GM12872 (cell line): ENCODE data around the gene C16orf89.

ENCODE experiments used
- TF ChIP-seq, protein P1 (sequence below): IDR thresholded peaks from 3 replicates; pipeline ENCODE4 v1.5.1; 2011; ENCODE audit warnings: low read depth, mild to moderate bottlenecking, low read length, moderate library complexity; ENCODE audit not compliant: insufficient read depth

The C16orf89 gene

DNA sequence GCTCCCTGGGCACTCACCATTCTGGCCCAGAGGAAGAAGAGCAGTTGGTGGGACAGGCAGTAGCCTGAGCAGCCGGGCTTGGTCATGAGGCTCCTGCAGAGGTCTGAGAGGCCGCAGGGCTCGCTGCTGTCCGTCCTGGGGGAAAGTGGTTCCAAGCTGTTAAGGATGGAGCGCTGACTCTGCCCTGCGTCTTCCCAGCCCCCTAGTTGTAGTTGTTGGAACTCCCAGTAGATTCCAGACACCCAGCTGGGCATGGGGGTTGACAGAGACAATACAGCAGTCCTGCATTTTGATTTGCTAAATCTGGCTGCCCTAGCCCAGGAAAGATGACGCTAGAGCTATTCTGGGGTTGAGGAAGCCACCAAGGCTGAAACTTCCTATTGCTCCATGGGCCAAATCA, 7.3 kb downstream of the C16orf89 start:
- TF ChIP-seq, protein P1, sequence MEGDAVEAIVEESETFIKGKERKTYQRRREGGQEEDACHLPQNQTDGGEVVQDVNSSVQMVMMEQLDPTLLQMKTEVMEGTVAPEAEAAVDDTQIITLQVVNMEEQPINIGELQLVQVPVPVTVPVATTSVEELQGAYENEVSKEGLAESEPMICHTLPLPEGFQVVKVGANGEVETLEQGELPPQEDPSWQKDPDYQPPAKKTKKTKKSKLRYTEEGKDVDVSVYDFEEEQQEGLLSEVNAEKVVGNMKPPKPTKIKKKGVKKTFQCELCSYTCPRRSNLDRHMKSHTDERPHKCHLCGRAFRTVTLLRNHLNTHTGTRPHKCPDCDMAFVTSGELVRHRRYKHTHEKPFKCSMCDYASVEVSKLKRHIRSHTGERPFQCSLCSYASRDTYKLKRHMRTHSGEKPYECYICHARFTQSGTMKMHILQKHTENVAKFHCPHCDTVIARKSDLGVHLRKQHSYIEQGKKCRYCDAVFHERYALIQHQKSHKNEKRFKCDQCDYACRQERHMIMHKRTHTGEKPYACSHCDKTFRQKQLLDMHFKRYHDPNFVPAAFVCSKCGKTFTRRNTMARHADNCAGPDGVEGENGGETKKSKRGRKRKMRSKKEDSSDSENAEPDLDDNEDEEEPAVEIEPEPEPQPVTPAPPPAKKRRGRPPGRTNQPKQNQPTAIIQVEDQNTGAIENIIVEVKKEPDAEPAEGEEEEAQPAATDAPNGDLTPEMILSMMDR, result peak; percentile 17; the same call in 1 of the 3 replicates

DNA sequence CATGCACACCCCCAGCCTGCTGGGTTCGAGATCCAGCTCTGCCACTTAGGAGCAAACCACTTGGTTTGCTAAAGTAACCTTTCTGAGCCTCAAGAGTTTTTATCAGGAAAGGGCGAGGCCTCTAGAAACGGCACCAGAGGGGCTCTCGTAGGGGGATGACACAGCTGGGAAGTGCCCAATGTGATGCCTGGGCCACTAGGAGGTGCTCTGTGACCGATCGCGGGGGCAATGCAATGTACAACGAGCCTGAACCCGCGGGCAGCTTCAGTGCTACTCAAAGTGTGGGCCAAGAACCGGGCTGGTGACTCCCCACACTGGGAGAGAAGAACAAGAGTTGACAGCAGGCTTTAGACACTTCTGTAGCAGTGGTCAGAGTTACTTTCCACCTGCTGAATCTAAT, 9.4 kb downstream of the C16orf89 start:
- TF ChIP-seq, protein P1, result peak; percentile 80

DNA sequence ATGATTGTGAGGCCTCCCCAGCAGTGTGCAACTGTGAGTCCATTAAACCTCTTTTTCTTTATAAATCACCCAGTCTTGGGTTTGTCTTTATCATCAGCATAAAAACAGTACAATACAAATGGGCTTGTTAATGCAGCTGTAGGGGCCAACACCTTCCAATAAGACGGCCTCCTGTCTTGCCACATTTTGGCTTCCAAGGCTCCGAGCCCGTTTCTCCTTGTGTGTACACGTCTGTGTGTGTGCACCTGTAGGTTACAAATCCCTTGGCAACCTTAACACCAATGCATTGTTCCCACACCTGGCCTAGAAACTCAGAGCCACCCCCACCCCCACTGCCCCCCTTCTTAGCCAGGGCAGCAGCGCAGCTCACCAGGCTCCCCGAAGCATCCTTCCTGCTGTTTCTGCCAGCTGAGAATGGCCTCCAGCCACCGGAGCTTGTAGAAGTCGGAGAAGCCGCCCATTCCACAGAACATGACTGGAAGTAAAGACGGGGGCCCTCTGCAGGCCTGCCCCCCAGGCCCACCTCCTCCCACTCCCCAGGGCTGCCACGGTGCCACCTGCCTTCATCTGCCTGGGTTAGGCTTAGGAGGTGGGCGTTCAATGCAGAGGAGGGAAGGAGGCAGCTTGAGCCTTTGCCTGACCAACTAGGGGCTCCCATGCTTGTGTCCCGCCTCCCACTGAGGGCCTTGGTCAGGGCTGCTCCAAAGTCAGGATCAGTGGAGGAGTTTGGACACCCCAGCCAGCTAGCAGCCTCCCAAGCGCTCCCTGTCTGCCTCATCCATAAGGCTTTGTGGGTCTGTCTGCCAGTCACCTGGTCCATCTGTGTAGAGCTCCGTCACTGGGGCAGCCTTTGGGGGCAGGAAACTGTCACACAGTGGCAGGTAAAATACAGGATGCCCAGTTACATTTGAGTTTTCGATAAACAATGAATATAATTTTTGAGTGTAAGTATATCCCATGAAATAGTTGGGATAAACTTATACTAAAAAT, 10.6 kb downstream of the C16orf89 start:
- TF ChIP-seq, protein P1, result no peak

DNA sequence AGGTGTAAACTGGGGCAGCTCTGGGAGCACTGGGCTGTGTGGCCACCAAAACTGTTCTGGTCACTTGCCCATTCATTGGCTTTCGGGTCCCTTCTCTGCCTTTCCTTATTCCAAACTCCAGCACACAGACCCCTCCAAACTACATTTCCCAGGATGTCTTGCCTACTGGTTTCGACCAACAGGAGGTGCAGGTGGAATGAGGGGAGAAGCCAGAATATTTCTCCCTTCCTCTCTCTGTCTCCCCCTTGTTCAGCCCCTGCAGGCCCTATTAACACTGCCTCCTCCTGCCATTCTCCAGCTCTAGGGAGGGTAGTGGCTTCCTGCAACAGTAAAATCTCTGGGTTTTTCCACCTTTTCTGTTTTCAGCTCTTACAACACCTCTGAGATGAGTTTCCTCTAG, 18.8 kb downstream of the C16orf89 start:
- TF ChIP-seq, protein P1, result no peak

DNA sequence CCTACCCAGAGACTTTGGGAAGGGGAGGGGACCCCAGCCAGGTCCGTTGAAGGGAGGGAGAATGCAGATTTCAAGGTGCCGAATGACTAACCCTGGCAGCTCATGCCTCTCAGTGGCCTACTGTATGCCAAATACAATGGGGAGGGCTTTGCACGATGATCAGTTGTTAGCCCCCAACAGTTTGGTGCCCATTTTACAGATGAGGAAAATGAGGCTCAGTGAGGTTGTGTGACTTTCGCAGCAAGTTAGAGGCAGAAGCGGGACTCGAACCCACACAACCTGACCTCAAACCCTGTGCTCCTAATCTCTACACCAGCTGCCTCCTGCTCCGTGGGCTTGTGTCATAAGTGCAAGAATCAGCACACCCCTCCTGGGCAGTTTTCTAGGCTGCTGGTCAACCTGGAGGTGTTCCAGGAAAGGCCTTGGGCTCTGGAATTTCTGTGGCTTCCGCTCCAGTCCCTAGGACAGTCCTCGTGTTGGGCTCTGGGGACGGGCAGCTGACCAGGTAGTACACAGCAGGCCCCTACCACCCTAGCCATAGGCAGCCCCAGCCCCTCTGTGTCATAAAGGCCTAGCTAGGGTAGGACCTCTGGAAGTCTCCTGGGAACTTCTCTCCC, 20.1 kb downstream of the C16orf89 start:
- TF ChIP-seq, protein P1, result no peak

DNA sequence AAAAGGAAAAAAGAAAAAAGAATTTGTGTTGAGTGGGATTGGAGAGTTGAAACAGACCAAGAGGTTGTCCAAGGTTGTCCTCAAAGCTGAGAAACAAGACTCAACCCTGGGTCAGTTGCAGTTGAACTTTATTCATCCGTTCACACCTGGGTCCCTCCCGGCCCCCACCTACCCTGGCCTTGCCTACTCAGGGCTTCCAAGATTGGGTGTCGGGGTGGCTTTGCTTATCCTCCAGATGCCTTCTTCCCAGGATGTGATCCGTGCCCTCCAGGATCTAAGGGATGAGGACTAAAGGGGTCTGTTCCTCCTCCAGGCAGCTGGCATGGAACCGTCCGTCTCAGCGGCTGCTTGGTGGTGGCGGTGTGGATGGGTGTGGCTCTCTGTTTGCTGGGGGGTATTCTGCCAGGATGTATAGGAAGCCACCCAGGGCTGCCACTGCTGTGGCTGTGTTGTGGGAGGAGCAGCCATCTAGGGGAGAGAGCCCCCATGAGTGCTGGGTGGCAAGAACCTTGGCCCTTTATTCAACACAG, 21.7 kb downstream of the C16orf89 start:
- TF ChIP-seq, protein P1, result no peak

DNA sequence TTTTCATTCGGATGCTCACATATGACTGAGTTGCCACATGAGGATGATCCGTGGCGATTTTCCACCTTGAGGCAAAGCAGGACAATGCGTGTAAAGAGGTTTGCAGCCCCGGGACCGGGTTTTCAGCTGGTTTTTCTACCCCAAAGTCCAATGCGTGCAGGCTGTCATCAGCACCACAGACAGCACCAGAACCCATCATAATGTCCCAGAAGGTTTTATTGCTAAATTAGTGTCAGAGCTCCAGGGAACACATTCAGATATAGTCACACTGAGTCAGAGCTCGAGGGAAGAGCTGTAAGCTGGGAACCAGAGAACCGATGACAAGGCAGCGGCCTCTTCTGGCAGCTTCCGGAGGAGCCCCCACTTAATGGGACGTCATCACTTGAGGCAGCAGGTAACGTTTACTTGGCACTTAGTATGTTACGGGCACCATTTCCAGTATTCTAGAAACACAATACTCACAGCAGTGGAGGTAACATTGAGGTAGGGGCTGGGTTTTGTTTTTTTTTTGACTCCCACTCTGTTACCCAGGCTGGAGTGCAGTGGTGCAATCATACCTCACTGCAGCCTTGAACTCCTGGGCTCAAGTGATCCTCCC, 23.1 kb downstream of the C16orf89 start:
- TF ChIP-seq, protein P1, result no peak
